ENCODE data around the gene ERC1. TPM values are rescaled to one million over a fixed set of nuclear protein-coding genes. Genes with fewer than 3 reads are reported as not detected.
A peak's percentile ranks its signal among the peaks of the same experiment; 100 is the strongest.

The ERC1 gene
- total and polyA plus RNA-seq, 3 experiments from 2014 or later, result 11.0 to 24.2 (median 22.6) TPM

GRCh38 chr12:1054117-1054870 lies 63.3 kb downstream of the ERC1 start:
- Histone ChIP-seq H3K27me3 (ENCODE audit: insufficient read depth, low read length, poor library complexity, severe bottlenecking) (no peaks in the 10 kb centered on the region), H3K4me3 (ENCODE audit: low read length) (no peak overlapping the region), H3K4me1 (ENCODE audit: insufficient read depth, low read length) (no peaks in the 10 kb centered on the region), H3K27ac (ENCODE audit: low read depth, low read length) (no peak overlapping the region), H3K9me3 (ENCODE audit: low read length) (no peaks in the 10 kb centered on the region), H3K36me3 (ENCODE audit: insufficient read depth, low read length) (no peaks in the 10 kb centered on the region)
- Mint-ChIP-seq H3K36me3 (peaks cover 5 to 15% (median 15%) of the 10 kb centered on the region in 3 donors), H3K27me3 (peaks cover 0 to 1% of the 10 kb centered on the region in 2 donors), H3K9me3 (peaks cover under 1 to 13% (median 7%) of the 10 kb centered on the region in 5 donors), H3K4me3 (no peak overlapping the region), H3K4me1 (peaks cover 9 to 13% (median 9%) of the 10 kb centered on the region in 3 donors), H3K27ac (peak overlapping the region in 2 of 8 donors; percentile 9 to 17)
- CTCF ChIA-PET, result no interaction called here
- DNase-seq, result no peak
- POLR2A ChIA-PET, result no interaction called here

GRCh38 chr12:1056390-1056789 lies 65.4 kb downstream of the ERC1 start:
- H3K27me3 ChIP-seq (ENCODE audit: insufficient read depth, low read length, poor library complexity, severe bottlenecking), result no peaks in the 10 kb centered on the region
- Mint-ChIP-seq H3K27me3 (peaks cover 0 to 1% of the 10 kb centered on the region in 2 donors), H3K27ac (no peak overlapping the region), H3K36me3 (peaks cover 14 to 28% (median 20%) of the 10 kb centered on the region in 3 donors), H3K4me3 (no peak overlapping the region), H3K9me3 (peaks cover 9 to 17% (median 14%) of the 10 kb centered on the region in 5 donors), H3K4me1 (peaks cover 6 to 19% (median 15%) of the 10 kb centered on the region in 3 donors)
- no peaks in the 10 kb centered on the region for H3K36me3 ChIP-seq (ENCODE audit: insufficient read depth, low read length)
- ChIA-PET CTCF (no interaction called here), POLR2A (no interaction called here)
- no peak for DNase-seq
- H3K4me3 ChIP-seq (ENCODE audit: low read length), result no peak overlapping the region
- no peak overlapping the region for H3K27ac ChIP-seq (ENCODE audit: low read depth, low read length)
- no peaks in the 10 kb centered on the region for H3K9me3 ChIP-seq (ENCODE audit: low read length)
- H3K4me1 ChIP-seq (ENCODE audit: insufficient read depth, low read length), result no peaks in the 10 kb centered on the region

GRCh38 chr12:1058423-1058822 lies 67.4 kb downstream of the ERC1 start:
- POLR2A ChIA-PET, result no interaction called here
- peaks cover 0 to 1% of the 10 kb centered on the region in 2 donors for H3K27me3 Mint-ChIP-seq
- no peak overlapping the region for H3K4me3 Mint-ChIP-seq
- Histone ChIP-seq H3K4me1 (ENCODE audit: insufficient read depth, low read length) (no peaks in the 10 kb centered on the region), H3K27me3 (ENCODE audit: insufficient read depth, low read length, poor library complexity, severe bottlenecking) (no peaks in the 10 kb centered on the region), H3K27ac (ENCODE audit: low read depth, low read length) (no peak overlapping the region), H3K36me3 (ENCODE audit: insufficient read depth, low read length) (no peaks in the 10 kb centered on the region), H3K4me3 (ENCODE audit: low read length) (no peak overlapping the region), H3K9me3 (ENCODE audit: low read length) (peaks cover 4% of the 10 kb centered on the region)
- peaks cover 17 to 40% (median 29%) of the 10 kb centered on the region in 3 donors for H3K36me3 Mint-ChIP-seq
- CTCF ChIA-PET, result no interaction called here
- H3K9me3 Mint-ChIP-seq, result peaks cover 13 to 28% (median 24%) of the 10 kb centered on the region in 5 donors
- peaks cover 3 to 18% (median 15%) of the 10 kb centered on the region in 3 donors for H3K4me1 Mint-ChIP-seq
- H3K27ac Mint-ChIP-seq, result no peak overlapping the region
- DNase-seq, result no peak

DNA sequence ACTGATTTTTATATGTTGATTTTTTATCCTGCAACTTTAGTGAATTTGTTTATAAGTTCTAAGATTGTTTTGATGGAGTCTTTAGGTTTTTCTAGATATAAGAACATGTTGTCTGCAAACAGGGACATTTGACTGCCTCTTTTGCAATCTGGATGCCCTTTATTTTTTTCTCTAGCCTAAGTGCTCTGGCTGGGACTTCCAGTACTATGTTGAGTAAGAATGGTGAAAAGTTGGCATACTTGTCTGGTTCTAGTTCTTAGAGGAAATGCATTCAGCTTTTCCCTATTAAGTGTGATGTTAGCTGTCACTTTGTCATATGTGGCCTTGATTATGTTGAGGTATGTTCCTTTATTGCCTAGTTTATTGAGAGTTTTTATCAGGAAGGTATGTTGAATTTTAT lies 68.1 kb downstream of the ERC1 start:
- H3K36me3 Mint-ChIP-seq, result peaks cover 20 to 48% (median 34%) of the 10 kb centered on the region in 3 donors

DNA sequence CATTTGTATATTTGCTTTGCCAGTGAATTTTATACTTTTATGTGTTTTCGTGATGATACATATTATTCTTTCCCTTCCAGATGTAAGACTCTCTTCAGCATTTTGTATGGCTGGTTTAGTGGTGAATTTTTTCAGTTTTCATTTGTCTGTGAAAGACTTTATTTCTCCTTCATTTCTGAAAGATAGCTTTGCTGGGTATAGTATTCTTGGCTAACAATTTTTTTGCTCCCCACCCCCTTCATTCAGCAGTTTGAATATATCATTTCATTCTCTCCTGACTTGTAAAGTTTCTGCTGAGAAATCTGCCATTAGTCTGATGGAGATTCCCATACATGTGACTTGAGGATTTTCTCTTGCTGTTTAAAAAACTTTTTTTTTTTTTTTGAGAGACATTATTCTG lies 72.8 kb downstream of the ERC1 start:
- Histone ChIP-seq H3K9me3 (ENCODE audit: low read length) (peaks cover 14% of the 10 kb centered on the region), H3K27me3 (ENCODE audit: insufficient read depth, low read length, poor library complexity, severe bottlenecking) (no peaks in the 10 kb centered on the region), H3K27ac (ENCODE audit: low read depth, low read length) (no peak overlapping the region), H3K36me3 (ENCODE audit: insufficient read depth, low read length) (no peaks in the 10 kb centered on the region), H3K4me3 (ENCODE audit: low read length) (no peak overlapping the region), H3K4me1 (ENCODE audit: insufficient read depth, low read length) (no peaks in the 10 kb centered on the region)
- peaks cover 13 to 41% (median 39%) of the 10 kb centered on the region in 5 donors for H3K9me3 Mint-ChIP-seq
- ChIA-PET POLR2A (no interaction called here), CTCF (no interaction called here)
- peaks cover 25 to 56% (median 34%) of the 10 kb centered on the region in 3 donors for H3K36me3 Mint-ChIP-seq
- peak overlapping the region in 1 of 8 donors; percentile 4 for H3K27ac Mint-ChIP-seq
- H3K4me3 Mint-ChIP-seq, result no peak overlapping the region
- no peak for DNase-seq
- peaks cover 0 to 13% (median 10%) of the 10 kb centered on the region in 3 donors for H3K4me1 Mint-ChIP-seq
- no peaks in the 10 kb centered on the region for H3K27me3 Mint-ChIP-seq

More for the DNA sequence above, 68.1 kb downstream of the ERC1 start:
- Mint-ChIP-seq H3K9me3 (peaks cover 20 to 36% (median 31%) of the 10 kb centered on the region in 5 donors), H3K4me1 (peaks cover 0 to 18% (median 13%) of the 10 kb centered on the region in 3 donors), H3K27ac (peak overlapping the region in 1 of 8 donors; percentile 54), H3K27me3 (no peaks in the 10 kb centered on the region), H3K4me3 (no peak overlapping the region)
- Histone ChIP-seq H3K27me3 (ENCODE audit: insufficient read depth, low read length, poor library complexity, severe bottlenecking) (no peaks in the 10 kb centered on the region), H3K36me3 (ENCODE audit: insufficient read depth, low read length) (no peaks in the 10 kb centered on the region), H3K4me1 (ENCODE audit: insufficient read depth, low read length) (no peaks in the 10 kb centered on the region), H3K27ac (ENCODE audit: low read depth, low read length) (no peak overlapping the region), H3K9me3 (ENCODE audit: low read length) (peaks cover 8% of the 10 kb centered on the region), H3K4me3 (ENCODE audit: low read length) (no peak overlapping the region)
- CTCF ChIA-PET, result interaction anchor here (0.6 kb wide), 1 partner anchor 14 kb away, joined by 3 read pairs; no protein-coding TSS in a partner anchor
- POLR2A ChIA-PET, result no interaction called here
- DNase-seq, result no peak

DNA sequence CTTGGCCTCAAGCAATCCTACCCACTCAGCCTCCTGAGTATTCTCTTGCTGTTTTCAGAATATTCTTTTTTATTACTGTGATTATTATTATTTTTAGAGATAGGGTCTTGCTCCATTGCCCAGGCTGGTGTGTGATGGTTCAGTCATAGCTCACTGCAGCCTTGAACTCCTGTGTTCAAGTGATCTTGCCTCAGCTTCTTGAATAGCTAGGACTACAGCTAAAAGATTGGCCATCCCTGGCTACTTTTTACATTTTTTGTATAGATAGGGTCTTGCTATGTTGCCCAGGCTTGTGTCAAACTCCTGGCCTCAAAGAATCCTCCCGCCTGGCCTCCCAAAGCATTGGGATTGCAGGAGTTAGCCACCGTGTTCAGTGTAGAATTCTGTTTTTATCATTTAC lies 73.3 kb downstream of the ERC1 start:
- peaks cover 23 to 51% (median 32%) of the 10 kb centered on the region in 3 donors for H3K36me3 Mint-ChIP-seq
- POLR2A ChIA-PET, result no interaction called here

GRCh38 chr12:1065629-1066028 lies 74.6 kb downstream of the ERC1 start:
- Mint-ChIP-seq H3K4me3 (peak overlapping the region in 1 of 7 donors; percentile 20), H3K9me3 (peaks cover 10 to 32% (median 30%) of the 10 kb centered on the region in 5 donors), H3K36me3 (peaks cover 19 to 44% (median 25%) of the 10 kb centered on the region in 3 donors), H3K27me3 (no peaks in the 10 kb centered on the region), H3K27ac (no peak overlapping the region), H3K4me1 (peaks cover 5 to 11% (median 8%) of the 10 kb centered on the region in 3 donors)
- no peaks in the 10 kb centered on the region for H3K4me1 ChIP-seq (ENCODE audit: insufficient read depth, low read length)
- ChIA-PET CTCF (no interaction called here), POLR2A (no interaction called here)
- peaks cover 14% of the 10 kb centered on the region for H3K9me3 ChIP-seq (ENCODE audit: low read length)
- no peaks in the 10 kb centered on the region for H3K36me3 ChIP-seq (ENCODE audit: insufficient read depth, low read length)
- no peak overlapping the region for H3K4me3 ChIP-seq (ENCODE audit: low read length)
- H3K27ac ChIP-seq (ENCODE audit: low read depth, low read length), result no peak overlapping the region
- H3K27me3 ChIP-seq (ENCODE audit: insufficient read depth, low read length, poor library complexity, severe bottlenecking), result no peaks in the 10 kb centered on the region
- DNase-seq, result no peak

More for the DNA sequence above, 73.3 kb downstream of the ERC1 start:
- DNase-seq, result no peak
- peaks cover 14% of the 10 kb centered on the region for H3K9me3 ChIP-seq (ENCODE audit: low read length)
- Mint-ChIP-seq H3K4me1 (peaks cover 0 to 13% (median 10%) of the 10 kb centered on the region in 3 donors), H3K27me3 (no peaks in the 10 kb centered on the region), H3K27ac (no peak overlapping the region), H3K4me3 (no peak overlapping the region), H3K9me3 (peaks cover 10 to 38% (median 36%) of the 10 kb centered on the region in 5 donors)
- no peaks in the 10 kb centered on the region for H3K27me3 ChIP-seq (ENCODE audit: insufficient read depth, low read length, poor library complexity, severe bottlenecking)
- no peak overlapping the region for H3K4me3 ChIP-seq (ENCODE audit: low read length)
- H3K27ac ChIP-seq (ENCODE audit: low read depth, low read length), result no peak overlapping the region
- no peaks in the 10 kb centered on the region for H3K4me1 ChIP-seq (ENCODE audit: insufficient read depth, low read length)
- CTCF ChIA-PET, result no interaction called here
- no peaks in the 10 kb centered on the region for H3K36me3 ChIP-seq (ENCODE audit: insufficient read depth, low read length)

DNA sequence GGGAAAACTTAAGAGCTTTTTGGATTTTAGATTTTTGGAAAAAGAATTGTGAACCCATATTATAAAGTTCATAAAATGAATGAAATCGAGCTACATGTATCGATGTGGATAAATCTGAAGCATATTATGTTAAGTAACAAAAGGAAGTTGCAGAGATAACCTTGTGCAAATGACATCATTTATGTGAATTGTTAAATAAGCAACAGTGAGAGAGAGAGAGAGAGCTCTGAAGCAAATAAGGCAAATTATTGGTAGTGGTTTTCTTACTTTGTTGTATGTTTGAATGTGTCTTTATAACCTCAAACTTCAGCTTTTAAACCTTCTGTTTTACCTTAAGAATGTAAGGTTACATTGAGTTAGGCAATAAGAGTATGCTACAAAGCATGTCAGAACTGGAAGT lies 78.8 kb downstream of the ERC1 start:
- no peaks in the 10 kb centered on the region for H3K4me1 ChIP-seq (ENCODE audit: insufficient read depth, low read length)
- H3K27me3 ChIP-seq (ENCODE audit: insufficient read depth, low read length, poor library complexity, severe bottlenecking), result no peaks in the 10 kb centered on the region
- Mint-ChIP-seq H3K27me3 (no peaks in the 10 kb centered on the region), H3K4me3 (no peak overlapping the region), H3K27ac (no peak overlapping the region), H3K4me1 (peaks cover 9 to 12% (median 10%) of the 10 kb centered on the region in 3 donors), H3K36me3 (peaks cover 6 to 14% (median 14%) of the 10 kb centered on the region in 3 donors), H3K9me3 (peaks cover 0 to 7% (median under 1%) of the 10 kb centered on the region in 5 donors)
- H3K27ac ChIP-seq (ENCODE audit: low read depth, low read length), result no peak overlapping the region
- H3K36me3 ChIP-seq (ENCODE audit: insufficient read depth, low read length), result no peaks in the 10 kb centered on the region
- H3K9me3 ChIP-seq (ENCODE audit: low read length), result no peaks in the 10 kb centered on the region
- POLR2A ChIA-PET, result no interaction called here
- CTCF ChIA-PET, result no interaction called here
- no peak overlapping the region for H3K4me3 ChIP-seq (ENCODE audit: low read length)
- DNase-seq, result no peak

All from CD8-positive, alpha-beta memory T cell (primary cell).